Activated T-cell treated with anti-CD3 and anti-CD28 coated beads, Interleukin-2, amount 50 U/mL, for 72 hours (primary cell): ENCODE measurements around the gene PTPN2. TPM values are rescaled to one million over a fixed set of nuclear protein-coding genes. Genes with fewer than 3 reads are reported as not detected.
"Not testable (repeated sequence)": the region's sequence is repeated elsewhere in the genome, so short reads cannot be mapped to it uniquely, and the experiment has no call there.

Source experiments
- ATAC-seq, 2 donors: fragments of 150-1000 bp; cut with Tn5 transposase; replicated peaks in 1 of 2; 2 replicates each; pipeline ENCODE4 v1.10.0; 2021; ENCODE audit warnings: moderate library complexity in 2 of 2, mild to moderate bottlenecking in 1 of 2
- DNase-seq, 2 donors: peaks; one replicate each; pipeline ENCODE4 v3.0.0; 2021 to 2022; ENCODE audit warnings: mixed read lengths in 1 of 2
- H3K27ac Mint-ChIP-seq: one replicate; pipeline ENCODE4 v1.8.0; 2022; ENCODE audit warnings: mild to moderate bottlenecking, moderate library complexity, mixed read lengths
- H3K27me3 Mint-ChIP-seq: one replicate; pipeline ENCODE4 v1.8.0; 2022; ENCODE audit warnings: low read depth, mixed read lengths
- H3K36me3 Mint-ChIP-seq, 2 donors: one replicate each; pipeline ENCODE4 v1.8.0; 2022; ENCODE audit warnings: mixed read lengths in 2 of 2, mild to moderate bottlenecking in 1 of 2; ENCODE audit not compliant: insufficient read depth in 2 of 2
- H3K4me1 Mint-ChIP-seq: one replicate; pipeline ENCODE4 v1.8.0; 2022; ENCODE audit warnings: low read depth, mixed read lengths
- H3K4me3 Mint-ChIP-seq, 2 donors: one replicate each; pipeline ENCODE4 v1.8.0; 2022; ENCODE audit warnings: mild to moderate bottlenecking in 2 of 2, mixed read lengths in 2 of 2, moderate library complexity in 2 of 2
- H3K9me3 Mint-ChIP-seq, 2 donors: one replicate each; pipeline ENCODE4 v1.8.0; 2022; ENCODE audit warnings: mixed read lengths in 2 of 2
- total RNA-seq, 2 donors: library from RNA; stranded (reverse); gene quantifications; one replicate each; pipeline ENCODE4 v1.2.3, GENCODE V29; 2022

The PTPN2 gene
- total RNA-seq, 2 donors from 2014 or later = 84.9 to 86.2 TPM

- DNase-seq = no peak
- H3K4me3 Mint-ChIP-seq = no peak overlapping the region
- H3K4me1 Mint-ChIP-seq = peaks cover 18% of the 10 kb centered on the region
- no peak overlapping the region for H3K27ac Mint-ChIP-seq
- H3K27me3 Mint-ChIP-seq = no peaks in the 10 kb centered on the region
- H3K36me3 Mint-ChIP-seq = peaks cover 2 to 10% of the 10 kb centered on the region in 2 donors
- H3K9me3 Mint-ChIP-seq = peaks cover 6% of the 10 kb centered on the region in 2 donors
- ATAC-seq = no peak
Observed at GRCh38 chr18:12908706-12909105, 24.7 kb upstream of the PTPN2 start.

GRCh38 chr18:12907258-12907925 lies 23.4 kb upstream of the PTPN2 start:
- H3K4me3 Mint-ChIP-seq = no peak overlapping the region
- ATAC-seq (no peak), DNase-seq (no peak)
- peaks cover 18% of the 10 kb centered on the region for H3K4me1 Mint-ChIP-seq
- H3K27me3 Mint-ChIP-seq = no peaks in the 10 kb centered on the region
- no peaks in the 10 kb centered on the region for H3K36me3 Mint-ChIP-seq
- H3K27ac Mint-ChIP-seq = no peak overlapping the region
- no peaks in the 10 kb centered on the region for H3K9me3 Mint-ChIP-seq

GRCh38 chr18:12906773-12907172 lies 22.7 kb upstream of the PTPN2 start:
- Mint-ChIP-seq H3K9me3 (no peaks in the 10 kb centered on the region), H3K27me3 (no peaks in the 10 kb centered on the region), H3K4me3 (no peak overlapping the region), H3K4me1 (peaks cover 18% of the 10 kb centered on the region), H3K36me3 (no peaks in the 10 kb centered on the region), H3K27ac (no peak overlapping the region)
- ATAC-seq (no peak), DNase-seq (no peak)

GRCh38 chr18:12906119-12906518 lies 22.1 kb upstream of the PTPN2 start:
- H3K4me3 Mint-ChIP-seq = no peak overlapping the region
- no peaks in the 10 kb centered on the region for H3K36me3 Mint-ChIP-seq
- no peak overlapping the region for H3K27ac Mint-ChIP-seq
- no peaks in the 10 kb centered on the region for H3K9me3 Mint-ChIP-seq
- ATAC-seq (no peak), DNase-seq (no peak)
- peaks cover 13% of the 10 kb centered on the region for H3K4me1 Mint-ChIP-seq
- H3K27me3 Mint-ChIP-seq = no peaks in the 10 kb centered on the region

DNA sequence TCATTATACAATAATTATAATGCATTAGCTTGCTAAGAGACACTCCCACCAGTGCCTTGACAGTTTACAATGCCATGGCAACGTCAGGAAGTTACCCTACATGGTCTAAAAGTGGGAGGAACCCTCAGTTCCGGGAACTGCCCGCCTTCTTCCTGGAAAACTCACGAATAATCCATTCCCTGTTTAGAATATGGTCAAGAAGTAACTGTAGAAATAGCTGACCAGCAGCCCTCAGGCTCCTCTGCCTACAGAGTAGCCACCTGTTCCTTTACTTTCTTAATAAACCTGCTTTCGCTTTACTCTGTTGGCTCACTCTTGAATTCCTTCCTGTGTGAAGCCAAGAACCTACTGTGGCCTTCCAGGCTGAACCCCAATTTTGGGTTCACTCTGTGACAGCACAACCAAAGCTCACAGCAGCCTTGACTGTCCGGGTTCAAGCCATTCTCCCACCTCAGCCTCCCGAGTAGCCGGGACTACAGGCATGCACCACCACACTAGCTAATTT lies 20.0 kb upstream of the PTPN2 start:
- Mint-ChIP-seq H3K36me3 (no peaks in the 10 kb centered on the region), H3K27me3 (no peaks in the 10 kb centered on the region), H3K4me3 (peak overlapping the region; percentile 48 to 58), H3K4me1 (peaks cover 6% of the 10 kb centered on the region), H3K9me3 (no peaks in the 10 kb centered on the region), H3K27ac (peak overlapping the region; percentile 90)
- ATAC-seq (peak; percentile 51 to 71), DNase-seq (peak; percentile 46 to 60)

DNA sequence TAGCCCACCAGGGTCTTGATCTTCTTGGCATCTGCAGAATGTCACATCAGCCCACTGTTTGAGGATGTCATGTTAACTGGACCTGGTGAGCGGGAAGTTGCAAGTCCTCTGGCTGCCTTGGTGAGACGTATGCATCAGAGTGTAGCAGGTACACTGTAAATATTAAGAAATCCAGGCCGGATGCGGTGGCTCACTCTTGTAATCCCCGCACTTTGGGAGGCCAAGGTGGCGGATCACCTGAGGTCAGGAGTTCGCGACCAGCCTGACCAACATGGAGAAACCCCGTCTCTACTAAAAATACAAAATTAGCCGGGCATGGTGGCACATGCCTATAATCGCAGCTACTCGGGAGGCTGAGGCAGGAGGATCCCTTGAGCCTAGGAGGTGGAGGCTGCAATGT lies 17.2 kb upstream of the PTPN2 start:
- not testable (repeated sequence) for H3K9me3 Mint-ChIP-seq, ATAC-seq, H3K4me1 Mint-ChIP-seq, H3K27me3 Mint-ChIP-seq, H3K27ac Mint-ChIP-seq, H3K4me3 Mint-ChIP-seq, DNase-seq, H3K36me3 Mint-ChIP-seq

DNA sequence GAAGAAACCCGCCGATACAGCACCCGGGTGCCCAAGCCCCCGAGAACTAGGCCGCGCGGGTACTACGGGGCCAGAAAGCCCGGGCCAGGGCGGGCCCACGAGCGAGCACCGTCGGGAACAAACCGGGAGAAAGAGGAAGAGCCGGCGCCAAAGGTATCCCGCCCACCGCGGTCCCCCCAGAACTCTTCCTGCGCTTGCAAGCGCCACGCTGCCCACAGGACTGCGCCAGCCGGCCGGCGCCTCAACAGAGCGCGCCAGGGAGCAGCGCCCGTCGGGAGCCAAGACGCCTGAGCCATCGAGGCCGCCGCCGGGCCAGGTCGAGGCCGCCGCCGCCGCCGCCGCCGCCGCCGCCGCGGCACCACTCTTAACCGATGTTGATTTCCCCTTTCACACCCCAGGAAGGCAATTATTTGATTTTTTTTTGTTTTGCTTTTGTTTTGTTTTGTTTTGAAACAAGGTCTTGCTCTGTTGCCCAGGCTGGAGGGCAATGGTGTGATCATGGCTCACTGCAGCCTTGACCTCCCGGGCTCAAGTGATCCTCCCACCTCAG lies 12.8 kb upstream of the PTPN2 start:
- peaks cover 23% of the 10 kb centered on the region for H3K27me3 Mint-ChIP-seq
- H3K9me3 Mint-ChIP-seq, H3K36me3 Mint-ChIP-seq, H3K27ac Mint-ChIP-seq, DNase-seq: not testable (repeated sequence)
- H3K4me3 Mint-ChIP-seq = peak overlapping the region; percentile 71 to 78
- peaks cover 24% of the 10 kb centered on the region for H3K4me1 Mint-ChIP-seq
- peak; percentile 53 to 54 for ATAC-seq

GRCh38 chr18:12895626-12896025 lies 11.6 kb upstream of the PTPN2 start:
- H3K27me3 Mint-ChIP-seq = peaks cover 23% of the 10 kb centered on the region
- no peaks in the 10 kb centered on the region for H3K36me3 Mint-ChIP-seq
- H3K27ac Mint-ChIP-seq = no peak overlapping the region
- no peak for DNase-seq
- H3K4me1 Mint-ChIP-seq = peaks cover 24% of the 10 kb centered on the region
- no peaks in the 10 kb centered on the region for H3K9me3 Mint-ChIP-seq
- H3K4me3 Mint-ChIP-seq = no peak overlapping the region
- ATAC-seq = no peak

DNA sequence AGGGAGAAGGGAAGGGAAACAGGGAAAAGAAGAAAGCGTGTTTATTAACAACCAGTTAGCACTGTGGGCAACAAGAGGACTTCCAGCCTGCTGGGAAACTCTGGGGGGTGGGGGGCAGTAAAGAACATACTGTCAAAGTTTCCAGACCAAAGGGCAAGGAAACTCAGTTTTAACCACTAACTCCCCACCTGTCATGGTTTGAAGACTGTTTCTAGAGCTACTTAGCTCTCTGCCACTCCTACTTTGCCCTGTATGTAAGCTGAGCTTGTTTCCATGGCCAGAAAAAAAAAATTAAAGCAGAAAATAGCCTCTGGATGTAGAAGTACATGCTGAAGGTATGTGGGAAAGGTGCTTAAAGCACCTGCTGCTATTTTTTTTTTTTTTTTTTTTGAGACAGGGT lies 11.0 kb upstream of the PTPN2 start:
- Mint-ChIP-seq H3K4me1 (peaks cover 24% of the 10 kb centered on the region), H3K4me3 (no peak overlapping the region), H3K27me3 (peaks cover 23% of the 10 kb centered on the region), H3K36me3 (no peaks in the 10 kb centered on the region), H3K9me3 (no peaks in the 10 kb centered on the region), H3K27ac (no peak overlapping the region)
- no peak for DNase-seq
- ATAC-seq = peak in 1 of 2 donors; percentile 33

DNA sequence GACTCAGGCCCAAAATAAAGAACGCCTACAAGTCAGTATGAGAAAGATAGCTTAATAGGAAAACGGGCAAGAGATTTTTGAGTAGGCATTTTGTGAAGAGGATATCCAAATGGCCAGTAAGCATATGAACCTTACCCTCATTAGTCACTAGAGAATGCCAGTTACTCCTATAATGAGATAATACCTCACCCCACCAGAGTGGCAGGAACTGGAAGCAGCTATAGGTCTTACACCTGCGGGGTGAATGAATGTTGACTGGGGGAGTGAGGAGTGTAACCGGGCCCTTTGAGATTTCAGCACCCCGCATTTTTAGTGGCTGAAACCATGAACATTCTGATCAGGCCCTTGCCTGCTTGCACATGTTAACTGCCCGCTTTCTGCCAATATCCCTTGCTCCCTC lies 7.5 kb upstream of the PTPN2 start:
- peaks cover 24% of the 10 kb centered on the region for H3K4me1 Mint-ChIP-seq
- H3K27ac Mint-ChIP-seq = no peak overlapping the region
- no peak overlapping the region for H3K4me3 Mint-ChIP-seq
- H3K9me3 Mint-ChIP-seq = no peaks in the 10 kb centered on the region
- ATAC-seq = no peak
- DNase-seq = no peak
- no peaks in the 10 kb centered on the region for H3K36me3 Mint-ChIP-seq
- peaks cover 15% of the 10 kb centered on the region for H3K27me3 Mint-ChIP-seq

GRCh38 chr18:12890964-12891363 lies 6.9 kb upstream of the PTPN2 start:
- peaks cover 13% of the 10 kb centered on the region for H3K27me3 Mint-ChIP-seq
- no peak for ATAC-seq
- H3K4me1 Mint-ChIP-seq = peaks cover 22% of the 10 kb centered on the region
- H3K36me3 Mint-ChIP-seq = no peaks in the 10 kb centered on the region
- H3K4me3 Mint-ChIP-seq = no peak overlapping the region
- H3K27ac Mint-ChIP-seq = no peak overlapping the region
- DNase-seq = no peak
- no peaks in the 10 kb centered on the region for H3K9me3 Mint-ChIP-seq

- peaks cover 28% of the 10 kb centered on the region for H3K4me1 Mint-ChIP-seq
- peak in 1 of 2 donors; percentile 20 for DNase-seq
- H3K9me3 Mint-ChIP-seq = no peaks in the 10 kb centered on the region
- peaks cover 1 to 5% of the 10 kb centered on the region in 2 donors for H3K36me3 Mint-ChIP-seq
- ATAC-seq = no peak
- no peak overlapping the region for H3K27ac Mint-ChIP-seq
- no peak overlapping the region for H3K4me3 Mint-ChIP-seq
- H3K27me3 Mint-ChIP-seq = no peaks in the 10 kb centered on the region
Observed at GRCh38 chr18:12886498-12887126, 2.6 kb upstream of the PTPN2 start.

- H3K27me3 Mint-ChIP-seq = no peaks in the 10 kb centered on the region
- no peaks in the 10 kb centered on the region for H3K9me3 Mint-ChIP-seq
- peaks cover 39% of the 10 kb centered on the region for H3K4me1 Mint-ChIP-seq
- DNase-seq (no peak), ATAC-seq (no peak)
- H3K4me3 Mint-ChIP-seq = peak overlapping the region; percentile 89 to 96
- H3K36me3 Mint-ChIP-seq = peaks cover 1 to 5% of the 10 kb centered on the region in 2 donors
- H3K27ac Mint-ChIP-seq = no peak overlapping the region
Observed at GRCh38 chr18:12885500-12885899, 1.5 kb upstream of the PTPN2 start.
